Measurements from ENCODE around the gene SHFL.

Gene SHFL

GRCh38 chr19:10091895-10092641 is 6.0 kb downstream of the SHFL start:
- no peak overlapping the region for H3K14ac ChIP-seq (ENCODE audit: low read length in 2 of 2)
- DNase-seq = no peak
- 95% methylated on average over 13 of the region's 13 CpGs for WGBS
- H3K79me1 ChIP-seq (replicated peaks; ENCODE audit: low read length, poor library complexity, severe bottlenecking) = no peaks in the 10 kb centered on the region
- no peak overlapping the region for H4K91ac ChIP-seq (ENCODE audit: low read length)
- no peak overlapping the region for H2AK5ac ChIP-seq (ENCODE audit: low read length, severe bottlenecking)
- H2BK120ac ChIP-seq (ENCODE audit: low read depth, low read length) = no peak overlapping the region
- no peak overlapping the region for H3K18ac ChIP-seq (ENCODE audit: low read depth in 1 of 2, low read length in 2 of 2)
- no peak overlapping the region for H3K23ac ChIP-seq (ENCODE audit: low read length in 2 of 2)
- H3K27ac ChIP-seq (ENCODE audit: low read length, poor library complexity, severe bottlenecking) = no peak overlapping the region
- peaks cover 10% of the 10 kb centered on the region for H3K4me1 ChIP-seq (ENCODE audit: control insufficient read depth, insufficient read depth, low read depth, low read length)
- no peak overlapping the region for H2BK15ac ChIP-seq (ENCODE audit: low read depth, poor library complexity, severe bottlenecking)
- no peak overlapping the region for H3K4ac ChIP-seq (ENCODE audit: low read depth in 1 of 2, low read length in 2 of 2)
- H3K4me3 ChIP-seq (ENCODE audit: insufficient read depth in 1 of 2, low read depth in 1 of 2, low read length in 2 of 2) = no peak overlapping the region
- H2BK5ac ChIP-seq (ENCODE audit: low read depth, low read length, poor library complexity, severe bottlenecking) = no peak overlapping the region
- no peak overlapping the region for H3K9ac ChIP-seq (ENCODE audit: low read length)
- peaks cover 44 to 49% of the 10 kb centered on the region in 2 experiments for H3K36me3 ChIP-seq (ENCODE audit: control insufficient read depth in 1 of 2, insufficient read depth in 2 of 2, low read depth in 1 of 2, low read length in 2 of 2)
- no peak overlapping the region for H4K8ac ChIP-seq (ENCODE audit: low read length)
- no peak overlapping the region for H3K4me2 ChIP-seq (ENCODE audit: low read length, poor library complexity, severe bottlenecking)
- no peaks in the 10 kb centered on the region for H3K9me3 ChIP-seq (ENCODE audit: control insufficient read depth, low read length)
- no peaks in the 10 kb centered on the region for H3K27me3 ChIP-seq (ENCODE audit: control insufficient read depth in 1 of 2, insufficient read depth in 1 of 2, low read length in 2 of 2)
- no peak overlapping the region for H2BK12ac ChIP-seq (ENCODE audit: low read length in 2 of 2)
- H2AFZ ChIP-seq (ENCODE audit: low read depth, low read length) = no peak overlapping the region

GRCh38 chr19:10092648-10093294 is 6.7 kb downstream of the SHFL start:
- no peak overlapping the region for H2BK120ac ChIP-seq (ENCODE audit: low read depth, low read length)
- no peaks in the 10 kb centered on the region for H3K27me3 ChIP-seq (ENCODE audit: control insufficient read depth in 1 of 2, insufficient read depth in 1 of 2, low read length in 2 of 2)
- H4K91ac ChIP-seq (ENCODE audit: low read length) = no peak overlapping the region
- H3K27ac ChIP-seq (ENCODE audit: low read length, poor library complexity, severe bottlenecking) = no peak overlapping the region
- no peaks in the 10 kb centered on the region for H3K79me1 ChIP-seq (replicated peaks; ENCODE audit: low read length, poor library complexity, severe bottlenecking)
- no peak overlapping the region for H3K18ac ChIP-seq (ENCODE audit: low read depth in 1 of 2, low read length in 2 of 2)
- H3K9me3 ChIP-seq (ENCODE audit: control insufficient read depth, low read length) = no peaks in the 10 kb centered on the region
- no peak overlapping the region for H3K9ac ChIP-seq (ENCODE audit: low read length)
- H3K4me1 ChIP-seq (ENCODE audit: control insufficient read depth, insufficient read depth, low read depth, low read length) = peaks cover 9% of the 10 kb centered on the region
- no peak overlapping the region for H2BK15ac ChIP-seq (ENCODE audit: low read depth, poor library complexity, severe bottlenecking)
- H3K36me3 ChIP-seq (ENCODE audit: control insufficient read depth in 1 of 2, insufficient read depth in 2 of 2, low read depth in 1 of 2, low read length in 2 of 2) = peaks cover 44 to 49% of the 10 kb centered on the region in 2 experiments
- H3K14ac ChIP-seq (ENCODE audit: low read length in 2 of 2) = no peak overlapping the region
- H3K4ac ChIP-seq (ENCODE audit: low read depth in 1 of 2, low read length in 2 of 2) = no peak overlapping the region
- H3K4me2 ChIP-seq (ENCODE audit: low read length, poor library complexity, severe bottlenecking) = no peak overlapping the region
- H3K4me3 ChIP-seq (ENCODE audit: insufficient read depth in 1 of 2, low read depth in 1 of 2, low read length in 2 of 2) = no peak overlapping the region
- 89% methylated on average over 9 of the region's 9 CpGs for WGBS
- H2BK5ac ChIP-seq (ENCODE audit: low read depth, low read length, poor library complexity, severe bottlenecking) = no peak overlapping the region
- no peak overlapping the region for H3K23ac ChIP-seq (ENCODE audit: low read length in 2 of 2)
- no peak overlapping the region for H4K8ac ChIP-seq (ENCODE audit: low read length)
- no peak overlapping the region for H2AFZ ChIP-seq (ENCODE audit: low read depth, low read length)
- no peak for DNase-seq
- H2BK12ac ChIP-seq (ENCODE audit: low read length in 2 of 2) = no peak overlapping the region
- H2AK5ac ChIP-seq (ENCODE audit: low read length, severe bottlenecking) = no peak overlapping the region

GRCh38 chr19:10093295-10094186 is 7.4 kb downstream of the SHFL start:
- Histone ChIP-seq H3K18ac (ENCODE audit: low read depth in 1 of 2, low read length in 2 of 2) (no peak overlapping the region), H3K4me3 (ENCODE audit: insufficient read depth in 1 of 2, low read depth in 1 of 2, low read length in 2 of 2) (no peak overlapping the region), H3K4ac (ENCODE audit: low read depth in 1 of 2, low read length in 2 of 2) (no peak overlapping the region), H2BK120ac (ENCODE audit: low read depth, low read length) (no peak overlapping the region), H3K9ac (ENCODE audit: low read length) (no peak overlapping the region), H3K4me1 (ENCODE audit: control insufficient read depth, insufficient read depth, low read depth, low read length) (peaks cover 9% of the 10 kb centered on the region), H3K4me2 (ENCODE audit: low read length, poor library complexity, severe bottlenecking) (no peak overlapping the region), H4K91ac (ENCODE audit: low read length) (no peak overlapping the region), H2AFZ (ENCODE audit: low read depth, low read length) (no peak overlapping the region), H2BK5ac (ENCODE audit: low read depth, low read length, poor library complexity, severe bottlenecking) (no peak overlapping the region), H3K27me3 (ENCODE audit: control insufficient read depth in 1 of 2, insufficient read depth in 1 of 2, low read length in 2 of 2) (no peaks in the 10 kb centered on the region), H3K14ac (ENCODE audit: low read length in 2 of 2) (no peak overlapping the region), H2AK5ac (ENCODE audit: low read length, severe bottlenecking) (no peak overlapping the region), H4K8ac (ENCODE audit: low read length) (no peak overlapping the region), H2BK12ac (ENCODE audit: low read length in 2 of 2) (no peak overlapping the region), H3K9me3 (ENCODE audit: control insufficient read depth, low read length) (no peaks in the 10 kb centered on the region), H2BK15ac (ENCODE audit: low read depth, poor library complexity, severe bottlenecking) (no peak overlapping the region), H3K23ac (ENCODE audit: low read length in 2 of 2) (no peak overlapping the region), H3K36me3 (ENCODE audit: control insufficient read depth in 1 of 2, insufficient read depth in 2 of 2, low read depth in 1 of 2, low read length in 2 of 2) (peaks cover 44 to 49% of the 10 kb centered on the region in 2 experiments), H3K27ac (ENCODE audit: low read length, poor library complexity, severe bottlenecking) (no peak overlapping the region), H3K79me1 (replicated peaks; ENCODE audit: low read length, poor library complexity, severe bottlenecking) (no peaks in the 10 kb centered on the region)
- no peak for DNase-seq
- WGBS = 93% methylated on average over 22 of the region's 22 CpGs

DNA sequence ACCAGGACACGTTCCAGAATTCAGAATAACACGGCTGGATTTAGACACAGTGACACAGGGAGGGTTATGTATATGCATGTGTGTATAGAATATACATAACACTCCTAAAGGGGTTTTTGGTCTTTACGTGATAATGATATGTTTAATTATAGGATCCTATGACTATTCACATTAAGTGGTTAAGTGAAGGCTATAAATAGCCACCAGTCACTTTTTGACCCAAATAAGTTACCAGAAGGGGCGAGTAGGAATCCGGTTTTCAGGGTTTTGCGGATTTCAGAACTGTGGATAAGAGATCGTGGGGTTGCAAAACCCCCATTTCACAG is 9.5 kb downstream of the SHFL start:
- no peak overlapping the region for H2AFZ ChIP-seq (ENCODE audit: low read depth, low read length)
- 89% methylated on average over 4 of the region's 7 CpGs for WGBS

More for the DNA sequence above, 9.5 kb downstream of the SHFL start:
- DNase-seq = no peak
- Histone ChIP-seq H3K4me1 (ENCODE audit: control insufficient read depth, insufficient read depth, low read depth, low read length) (peaks cover 9% of the 10 kb centered on the region), H3K27me3 (ENCODE audit: control insufficient read depth in 1 of 2, insufficient read depth in 1 of 2, low read length in 2 of 2) (no peaks in the 10 kb centered on the region), H3K36me3 (ENCODE audit: control insufficient read depth in 1 of 2, insufficient read depth in 2 of 2, low read depth in 1 of 2, low read length in 2 of 2) (peaks cover 28 to 32% of the 10 kb centered on the region in 2 experiments), H2BK5ac (ENCODE audit: low read depth, low read length, poor library complexity, severe bottlenecking) (no peak overlapping the region), H3K4me2 (ENCODE audit: low read length, poor library complexity, severe bottlenecking) (peak overlapping the region; percentile 73), H2AK5ac (ENCODE audit: low read length, severe bottlenecking) (no peak overlapping the region), H3K4ac (ENCODE audit: low read depth in 1 of 2, low read length in 2 of 2) (no peak overlapping the region), H2BK120ac (ENCODE audit: low read depth, low read length) (no peak overlapping the region), H3K79me1 (replicated peaks; ENCODE audit: low read length, poor library complexity, severe bottlenecking) (no peaks in the 10 kb centered on the region), H3K9me3 (ENCODE audit: control insufficient read depth, low read length) (no peaks in the 10 kb centered on the region), H2BK15ac (ENCODE audit: low read depth, poor library complexity, severe bottlenecking) (no peak overlapping the region), H4K91ac (ENCODE audit: low read length) (no peak overlapping the region), H3K18ac (ENCODE audit: low read depth in 1 of 2, low read length in 2 of 2) (no peak overlapping the region), H2BK12ac (ENCODE audit: low read length in 2 of 2) (no peak overlapping the region), H3K23ac (ENCODE audit: low read length in 2 of 2) (no peak overlapping the region), H4K8ac (ENCODE audit: low read length) (peak overlapping the region; percentile 79), H3K9ac (ENCODE audit: low read length) (peak overlapping the region; percentile 62), H3K27ac (ENCODE audit: low read length, poor library complexity, severe bottlenecking) (no peak overlapping the region), H3K14ac (ENCODE audit: low read length in 2 of 2) (no peak overlapping the region), H3K4me3 (ENCODE audit: insufficient read depth in 1 of 2, low read depth in 1 of 2, low read length in 2 of 2) (peak overlapping the region in 1 of 2 experiments; percentile 75)
